GM19035 (cell line): ENCODE results near the gene PSMA8.
A peak's percentile ranks its signal among the peaks of the same experiment; 100 is the strongest.
"Not testable (repeated sequence)": the region's sequence is repeated elsewhere in the genome, so short reads cannot be mapped to it uniquely, and the experiment has no call there.

Experiments
- ATAC-seq: cut with Tn5 transposase; IDR thresholded peaks from one replicate; pipeline ENCODE4 v1.9.1; 2021; ENCODE audit not compliant: unreplicated experiment

Gene PSMA8

DNA sequence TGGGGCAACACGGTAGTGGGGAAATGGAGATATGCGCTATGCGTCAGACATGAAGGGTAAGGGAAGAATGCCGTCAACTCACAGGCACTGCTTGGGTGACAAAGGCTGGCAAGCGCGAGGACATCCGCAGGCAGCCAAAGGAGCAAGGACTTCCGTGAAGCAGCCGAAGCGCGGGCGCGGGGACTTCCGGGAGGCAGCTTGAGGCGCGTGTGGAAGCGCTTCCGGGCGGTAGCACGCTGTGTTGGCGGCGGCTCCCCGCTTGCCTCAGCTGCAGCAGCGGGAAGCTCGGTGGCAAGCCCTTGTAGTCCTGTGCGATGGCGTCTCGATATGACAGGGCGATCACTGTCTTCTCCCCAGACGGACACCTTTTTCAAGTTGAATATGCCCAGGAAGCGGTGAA is at the start of gene PSMA8:
Gene PSMA8 (plus strand): TSS at position 218 of the 400 bp plus-strand sequence. CDS start 97 bp downstream, at position 315.
- ATAC-seq: no peak

DNA sequence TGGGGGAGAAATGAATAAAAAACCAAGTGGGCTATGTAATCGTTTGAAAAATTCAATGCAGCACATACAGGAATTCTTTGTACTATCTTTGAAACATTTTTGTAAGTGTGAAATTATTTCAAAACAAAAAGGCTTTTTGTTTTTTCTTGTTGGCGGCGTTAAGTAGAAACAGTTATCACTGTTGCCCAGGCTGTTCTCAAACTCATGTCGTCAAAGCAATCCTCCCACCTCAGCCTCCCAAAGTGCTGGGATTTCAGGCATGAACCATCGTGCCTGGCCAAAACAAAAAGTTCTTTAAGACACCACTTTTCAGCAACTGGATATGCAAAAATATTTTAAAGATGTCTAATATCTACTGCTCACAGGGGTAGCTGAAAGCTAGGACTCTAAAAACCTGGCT is 48.6 kb upstream of the PSMA8 start:
- ATAC-seq: no peak

DNA sequence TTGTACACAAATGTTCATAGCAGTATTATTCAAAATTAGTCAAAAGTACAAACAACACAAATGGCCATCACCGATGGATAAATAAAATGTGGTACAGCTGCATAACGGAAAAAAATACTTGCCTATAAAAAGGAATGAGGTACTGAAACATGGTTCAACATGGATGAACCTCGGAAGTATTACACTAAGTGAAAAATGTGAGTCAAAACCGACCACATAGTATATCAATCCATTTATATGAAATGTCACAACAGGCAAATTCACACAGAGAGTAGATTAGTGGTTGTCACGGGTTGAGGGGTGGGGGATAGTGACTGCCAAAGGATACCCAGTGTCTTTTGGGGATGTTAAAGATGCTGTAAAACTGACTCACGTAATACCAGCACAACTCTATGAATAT is 46.7 kb upstream of the PSMA8 start:
- no peak for ATAC-seq

DNA sequence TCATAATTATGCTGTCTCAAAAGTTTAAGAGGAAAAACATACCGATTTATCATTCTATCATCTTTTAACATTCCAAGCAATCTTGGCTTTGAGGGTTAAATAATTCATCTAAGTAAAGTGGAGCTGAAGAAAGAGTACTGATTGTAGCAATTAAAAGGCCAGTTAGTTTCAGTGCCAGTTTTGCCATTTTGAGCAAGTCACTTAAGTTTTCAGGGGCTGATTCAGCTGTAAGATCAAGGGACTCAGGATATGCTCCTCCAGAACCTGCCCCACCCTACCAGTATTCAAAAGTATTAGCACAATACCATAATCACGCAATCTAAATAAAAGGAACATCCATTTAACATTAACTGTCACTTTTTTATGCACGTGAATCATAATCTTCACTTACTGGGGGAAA is 45.2 kb upstream of the PSMA8 start:
- no peak for ATAC-seq

DNA sequence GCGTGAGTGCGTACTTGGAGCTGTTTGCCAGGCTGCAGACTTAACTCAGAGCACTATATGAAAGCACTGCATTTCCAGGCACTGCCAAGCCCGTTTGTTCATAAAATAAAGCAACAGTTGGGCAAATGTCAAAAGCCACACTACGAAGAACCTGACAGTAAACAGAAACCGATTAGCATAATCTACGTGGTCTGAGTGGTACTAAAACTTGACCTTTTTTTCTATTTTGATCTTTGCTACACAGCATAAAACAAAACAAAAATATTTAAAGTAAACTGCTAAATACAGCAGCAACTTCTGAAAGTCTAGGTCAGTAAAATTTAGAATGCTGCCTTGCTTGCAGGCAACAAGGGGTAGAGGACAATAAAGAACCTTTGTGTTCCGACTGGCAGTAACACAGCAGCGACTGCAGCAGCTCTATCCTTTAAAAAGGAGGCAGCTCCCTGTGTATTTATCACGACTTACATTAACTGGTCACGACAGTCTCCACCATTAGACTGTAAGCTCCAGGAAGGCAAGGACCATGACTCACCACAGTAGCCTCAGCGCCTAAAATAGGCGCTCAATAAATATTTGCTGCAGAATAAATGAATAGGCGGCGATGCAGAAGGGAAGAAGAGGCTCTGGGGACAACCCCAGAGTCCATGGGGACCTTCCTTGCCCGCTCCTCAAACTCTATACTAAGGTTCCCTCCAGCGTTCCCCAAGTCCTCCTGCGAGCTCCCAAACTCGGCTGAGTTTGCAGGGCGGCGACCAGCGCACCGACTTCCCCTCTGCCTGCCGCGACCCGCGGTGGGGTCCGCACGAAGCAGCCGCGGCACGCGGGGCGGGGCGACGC is 44.2 kb upstream of the PSMA8 start:
- ATAC-seq: peak; percentile 11

DNA sequence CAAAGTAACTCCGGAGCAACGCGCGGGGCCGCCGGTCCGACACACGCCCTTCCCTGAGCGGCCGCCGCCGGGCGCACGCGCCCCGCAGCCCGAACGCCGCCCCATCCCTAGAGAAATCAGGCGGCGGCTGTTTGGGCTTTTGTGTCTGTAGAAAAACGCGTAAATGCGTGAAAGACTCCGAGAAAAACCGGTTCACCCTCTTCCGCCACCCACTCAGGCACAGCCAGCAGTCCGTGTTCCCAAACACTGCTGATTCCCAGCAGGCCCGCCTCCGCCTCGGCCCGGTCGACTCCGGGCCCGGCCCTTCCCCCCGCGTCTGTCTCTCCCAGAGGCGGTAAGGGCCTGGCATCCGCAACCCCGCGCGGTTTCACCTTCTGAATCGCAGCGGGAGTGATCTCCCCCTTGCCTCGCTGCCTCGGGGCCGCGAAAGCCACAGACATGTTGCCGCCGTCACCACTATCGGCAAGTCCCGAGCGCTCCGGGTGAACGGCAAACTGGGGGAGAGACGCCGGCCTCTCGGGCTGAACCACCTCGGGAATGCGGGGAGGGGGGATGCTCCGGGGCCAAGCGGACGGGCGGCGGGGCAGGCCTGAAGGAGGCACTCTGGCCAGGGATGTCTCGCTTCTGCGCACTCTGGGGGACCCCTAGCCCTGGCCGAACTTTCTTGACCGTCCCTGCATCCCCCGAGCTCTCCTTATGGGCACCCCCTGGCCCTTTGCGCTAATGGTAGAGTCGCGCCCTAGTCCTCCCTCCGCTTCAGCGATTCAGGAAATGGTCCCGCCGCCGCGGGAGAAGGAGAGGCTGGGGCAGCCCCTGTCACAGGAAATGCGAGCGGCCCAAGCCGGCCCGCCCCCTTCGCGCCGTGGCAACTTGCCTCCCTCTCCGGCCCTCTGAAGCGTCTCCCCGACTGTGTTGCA is 43.3 kb upstream of the PSMA8 start, which contains the start of gene SS18:
Gene SS18 (minus strand): TSS at position 484 of the 917 bp plus-strand sequence. CDS start 44 bp downstream, at position 440.
- peak; percentile 78 for ATAC-seq

DNA sequence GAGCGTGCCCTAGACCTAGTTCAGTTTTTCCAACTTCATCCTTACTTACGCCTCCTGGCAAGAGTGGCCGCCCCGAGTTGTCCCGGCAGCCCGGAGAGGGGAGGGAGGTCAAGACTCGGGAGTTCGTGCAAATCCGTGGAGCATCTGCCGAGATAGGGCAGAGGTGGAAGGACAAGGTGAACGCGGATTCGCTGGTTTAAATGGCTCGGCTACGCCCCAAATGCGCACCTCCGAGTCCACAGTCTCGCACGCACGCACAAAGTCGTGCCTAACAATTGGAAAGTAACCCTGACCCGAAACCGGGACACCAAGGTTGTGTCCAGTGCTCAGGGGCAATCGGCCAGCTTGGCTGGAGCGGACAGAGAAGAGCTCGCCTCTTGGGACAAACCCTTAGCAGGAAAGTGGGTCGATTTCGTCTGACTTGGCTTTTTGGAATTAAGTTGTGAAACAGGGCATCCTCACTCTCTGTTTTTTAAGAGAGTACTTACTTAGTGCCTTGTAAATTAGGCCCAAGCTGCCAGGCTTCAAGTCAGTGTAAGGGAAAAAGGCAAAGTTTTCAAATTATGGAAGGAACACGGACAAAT is 42.5 kb upstream of the PSMA8 start:
- ATAC-seq: peak; percentile 47

DNA sequence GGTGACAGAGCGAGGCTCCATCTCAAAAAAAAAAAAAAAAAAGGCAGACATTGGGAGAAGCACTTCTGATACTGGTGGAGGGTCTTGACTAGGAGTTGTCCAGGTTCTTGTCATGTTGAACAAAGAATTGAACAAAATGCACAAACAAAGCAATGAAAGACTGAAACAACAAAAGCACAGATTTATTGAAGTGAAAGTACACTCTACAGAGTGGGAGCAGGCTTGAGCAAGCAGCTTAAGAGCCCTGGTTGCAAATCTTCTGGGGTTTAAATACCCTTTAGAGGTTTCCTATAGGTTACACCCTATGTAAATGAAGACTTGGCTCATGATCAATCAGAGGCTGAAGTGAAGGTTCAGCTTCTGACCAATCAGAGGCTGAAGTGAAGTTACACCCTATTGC is 36.8 kb upstream of the PSMA8 start:
- no peak for ATAC-seq

DNA sequence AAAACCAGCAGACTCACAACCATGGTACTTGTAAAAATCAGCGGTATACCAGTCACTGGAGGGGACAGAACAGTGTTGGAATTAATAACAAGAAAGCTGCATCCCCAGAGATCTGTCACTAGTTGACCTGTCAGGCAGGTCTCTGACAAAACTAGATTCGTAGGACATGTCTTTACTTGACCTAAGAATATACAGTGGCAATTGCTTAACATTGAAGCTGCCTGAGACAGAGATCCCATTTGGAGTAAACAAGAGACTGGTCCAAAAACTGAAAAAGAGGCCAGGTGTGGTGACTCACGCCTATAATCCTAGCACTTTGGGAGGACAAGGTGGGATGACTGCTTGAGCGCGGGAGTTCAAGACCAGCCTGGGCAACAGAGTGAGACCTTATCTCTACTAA is 36.1 kb upstream of the PSMA8 start:
- ATAC-seq: no peak

DNA sequence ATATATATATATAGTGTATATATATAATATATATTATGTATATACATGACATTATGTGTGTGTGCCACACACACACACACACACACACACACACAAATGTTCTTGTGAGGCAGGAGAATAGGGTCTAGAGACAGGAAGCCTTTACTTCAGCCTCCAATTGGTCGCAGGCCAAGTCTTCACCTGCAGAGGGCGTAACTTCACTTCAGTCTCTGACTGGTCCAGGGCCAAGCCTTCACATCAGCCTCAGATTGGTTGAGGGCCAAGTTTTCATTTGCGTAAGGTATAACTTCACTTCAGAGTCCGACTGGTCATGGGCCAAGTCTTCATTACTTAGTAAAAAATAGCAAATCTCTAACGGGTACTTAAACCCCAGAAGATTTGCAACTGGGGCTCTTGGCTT is 30.1 kb upstream of the PSMA8 start:
- ATAC-seq: no peak

DNA sequence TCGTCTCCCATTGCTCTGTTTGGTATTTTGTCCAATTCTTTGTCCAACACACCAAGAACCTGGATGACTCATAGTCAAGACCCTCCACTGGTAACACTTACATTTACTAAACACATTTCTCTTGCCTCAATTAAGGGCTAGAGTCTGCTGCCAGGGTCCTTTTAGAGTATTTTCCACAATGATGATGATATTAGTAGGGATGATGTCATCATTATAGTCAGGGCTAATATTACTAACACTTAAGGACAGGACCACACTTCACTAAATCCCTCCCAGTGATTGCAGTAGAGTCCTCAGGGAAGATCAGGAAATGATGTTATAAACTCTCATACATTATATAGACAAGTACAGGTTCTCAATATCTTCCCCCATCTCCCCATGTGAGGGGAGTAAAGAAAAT is 29.6 kb upstream of the PSMA8 start:
- no peak for ATAC-seq

DNA sequence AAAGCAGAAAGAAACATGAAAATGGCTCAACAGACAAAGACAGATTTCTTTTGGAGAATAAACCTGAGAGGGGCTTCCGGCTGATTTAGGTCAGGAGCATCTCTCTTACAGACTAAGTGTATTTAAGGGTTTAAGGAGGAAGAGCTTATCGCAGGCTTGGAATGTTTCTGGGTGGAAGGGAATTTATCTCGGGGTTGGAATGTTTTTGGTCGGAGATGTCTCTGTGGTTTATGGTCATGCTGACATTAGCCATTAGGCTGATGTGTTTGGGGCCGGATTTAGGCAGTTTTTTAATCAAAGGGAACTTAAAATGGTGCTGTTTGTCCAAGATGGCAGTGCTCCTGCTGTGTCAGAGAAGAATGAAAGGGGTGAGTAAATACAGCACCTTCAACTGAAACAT is 14.4 kb upstream of the PSMA8 start:
- ATAC-seq: no peak

DNA sequence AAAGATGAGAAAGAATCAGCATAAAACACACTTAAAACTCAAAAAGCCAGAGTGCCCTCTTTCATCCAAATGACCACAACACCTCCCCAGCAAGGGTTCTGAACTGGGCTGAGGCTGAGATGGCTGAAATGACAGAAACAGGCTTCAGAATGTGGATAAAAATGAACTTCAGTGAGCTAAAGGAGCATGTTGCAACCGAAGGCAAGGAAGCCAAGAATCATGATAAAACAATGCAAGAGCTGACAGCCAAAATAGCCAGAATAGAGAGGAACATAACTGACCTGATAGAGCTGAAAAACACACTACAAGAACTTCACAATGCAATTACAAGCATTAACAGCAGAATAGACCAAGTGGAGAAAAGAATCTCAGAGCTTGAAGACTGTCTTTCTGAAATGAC is 12.2 kb upstream of the PSMA8 start:
- no peak for ATAC-seq

DNA sequence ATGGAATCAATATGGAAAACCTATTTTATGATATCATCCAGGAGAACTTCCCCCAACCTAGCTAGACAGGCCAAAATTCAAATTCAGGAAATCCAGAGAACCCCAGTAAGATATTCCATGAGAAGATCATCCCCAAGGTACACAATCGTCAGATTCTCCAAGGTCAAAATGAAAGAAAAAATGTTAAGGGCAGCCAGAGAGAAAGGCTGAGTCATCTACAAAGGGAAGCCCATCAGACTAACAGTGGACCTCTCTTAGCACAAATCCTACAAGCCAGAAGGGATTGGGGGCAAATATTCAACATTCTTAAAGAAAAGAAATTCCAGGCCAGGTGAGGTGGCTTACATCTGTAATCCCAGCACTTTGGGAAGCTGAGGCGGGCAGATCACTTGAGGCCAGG is 11.7 kb upstream of the PSMA8 start:
- ATAC-seq: not testable (repeated sequence)

DNA sequence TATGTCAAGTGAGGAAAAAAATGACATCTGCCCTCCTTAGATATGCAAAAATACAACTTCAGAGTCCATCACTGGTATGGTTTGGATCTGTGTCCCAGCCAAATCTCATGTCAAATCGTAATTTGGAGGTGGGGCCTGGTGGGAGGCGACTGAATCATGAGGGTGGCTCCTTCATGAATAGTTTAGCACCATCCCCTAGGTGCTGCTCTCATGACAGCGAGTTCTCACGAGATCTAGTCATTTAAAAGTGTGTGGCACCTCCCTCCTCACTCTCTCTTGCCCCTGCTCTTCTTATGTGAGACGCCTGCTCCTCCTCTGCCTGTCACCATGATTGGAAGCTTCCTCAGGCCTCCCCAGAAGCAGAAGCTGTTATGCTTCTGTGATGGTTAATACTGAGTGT is 5.9 kb upstream of the PSMA8 start:
- ATAC-seq: no peak

DNA sequence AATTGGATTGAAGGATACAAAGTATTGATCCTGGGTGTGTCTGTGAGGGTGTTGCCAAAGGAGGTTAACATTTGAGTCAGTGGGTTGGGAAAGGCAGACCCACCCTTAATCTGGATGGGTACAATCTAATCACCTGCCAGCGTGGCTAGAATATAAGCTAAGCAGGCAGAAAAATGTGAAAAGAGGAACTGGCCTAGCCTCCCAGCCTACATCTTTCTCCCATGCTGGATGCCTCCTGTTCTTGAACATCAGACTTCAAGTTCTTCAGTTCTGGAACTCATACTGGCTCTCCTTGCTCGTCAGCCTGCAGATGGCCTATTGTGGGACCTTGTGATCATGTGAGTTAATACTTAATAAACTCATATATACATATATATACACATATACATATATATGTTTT is 5.5 kb upstream of the PSMA8 start:
- not testable (repeated sequence) for ATAC-seq

DNA sequence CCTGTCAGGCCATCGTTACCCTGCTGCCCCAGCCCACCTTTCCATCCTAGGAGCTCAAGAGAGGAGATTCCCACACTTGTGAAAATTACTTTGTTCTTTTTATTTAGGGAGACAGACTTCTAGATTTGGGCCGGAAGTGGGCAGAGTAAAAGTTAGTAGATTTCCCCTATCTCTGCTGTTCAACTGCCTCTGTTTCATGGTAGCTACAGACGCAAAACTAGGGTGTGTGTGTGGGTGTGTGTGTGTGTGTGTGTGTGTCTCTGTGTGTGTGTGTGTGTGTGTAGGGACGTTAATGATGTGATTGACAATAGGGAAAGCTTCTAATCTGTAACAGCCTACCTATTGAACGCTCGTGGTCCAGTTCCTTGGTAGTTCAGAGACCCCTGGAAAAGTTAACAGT is 438 bp downstream of the PSMA8 start:
- ATAC-seq: no peak

DNA sequence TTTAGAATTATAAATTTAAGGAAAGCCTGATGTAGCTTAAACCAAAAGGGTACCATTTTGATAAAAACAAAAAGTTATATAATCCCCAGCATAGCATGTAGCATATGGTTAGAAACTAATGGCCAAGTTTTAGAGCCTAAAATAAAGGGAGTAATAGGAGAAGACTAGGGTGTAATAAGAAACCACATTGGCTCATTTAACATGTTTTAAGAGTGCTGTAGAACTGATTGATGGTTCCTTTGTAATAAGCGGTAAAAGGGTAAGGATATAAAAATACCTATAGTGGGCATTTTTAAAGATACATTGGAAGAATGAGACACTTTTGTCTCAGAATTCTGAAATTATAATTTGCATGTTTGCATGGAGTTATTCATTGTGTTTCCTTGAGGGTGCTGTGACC is 1.9 kb downstream of the PSMA8 start:
- no peak for ATAC-seq

DNA sequence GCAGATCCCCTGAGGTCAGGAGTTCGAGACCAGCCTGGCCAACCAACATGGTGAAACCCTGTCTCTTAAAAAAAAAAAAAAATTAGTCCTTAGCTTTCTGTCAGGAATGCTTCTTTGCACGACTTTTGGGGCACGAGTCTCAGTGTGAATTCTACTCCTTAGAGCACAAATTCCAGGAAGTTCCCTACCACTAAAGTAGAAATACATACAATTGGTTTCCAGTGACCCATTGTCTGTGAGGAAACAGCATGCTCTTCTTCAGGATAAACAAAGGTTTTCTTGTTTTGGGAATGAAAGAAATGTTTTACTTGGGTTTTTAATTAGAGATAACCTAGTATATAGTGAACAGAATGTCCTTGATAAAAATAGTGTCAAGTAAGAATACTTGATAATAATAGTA is 23.7 kb downstream of the PSMA8 start:
- ATAC-seq: no peak

DNA sequence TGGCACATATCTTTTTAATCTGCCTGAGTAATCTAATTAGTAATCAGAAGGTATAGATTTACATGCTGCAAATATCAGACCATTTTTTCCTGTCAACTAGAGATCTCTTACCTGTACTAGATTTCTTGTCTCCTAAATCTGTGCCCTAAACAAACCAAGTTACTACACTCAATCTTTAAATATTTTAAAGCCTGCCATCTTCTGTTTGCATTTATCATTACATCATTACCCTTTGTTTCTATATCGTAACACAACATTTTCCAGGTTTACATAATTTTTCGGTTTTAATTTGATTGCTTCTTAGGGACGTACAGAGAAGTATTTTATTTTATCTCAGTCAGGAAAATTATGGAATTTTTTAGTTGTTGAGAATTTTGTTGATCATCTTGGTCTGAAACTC is 25.7 kb downstream of the PSMA8 start:
- no peak for ATAC-seq

DNA sequence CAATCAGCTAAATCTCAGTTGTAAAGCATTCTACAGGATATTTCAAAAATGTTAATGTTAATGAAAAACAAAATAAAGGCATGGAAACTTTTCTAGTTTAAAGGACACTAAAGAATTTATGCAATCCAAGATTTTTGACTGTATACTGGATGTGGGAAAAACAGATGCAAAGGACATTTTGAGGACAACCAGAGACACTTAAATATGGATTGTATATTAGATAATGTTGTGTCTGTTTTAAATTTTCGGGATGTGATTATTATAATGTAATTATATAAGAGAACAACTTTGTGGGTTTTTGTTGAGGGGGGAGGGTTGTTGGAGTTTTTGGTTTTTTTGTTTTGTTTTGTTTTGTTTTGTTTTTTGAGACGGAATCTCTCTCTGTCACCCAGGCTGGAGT is 30.9 kb downstream of the PSMA8 start:
- no peak for ATAC-seq

DNA sequence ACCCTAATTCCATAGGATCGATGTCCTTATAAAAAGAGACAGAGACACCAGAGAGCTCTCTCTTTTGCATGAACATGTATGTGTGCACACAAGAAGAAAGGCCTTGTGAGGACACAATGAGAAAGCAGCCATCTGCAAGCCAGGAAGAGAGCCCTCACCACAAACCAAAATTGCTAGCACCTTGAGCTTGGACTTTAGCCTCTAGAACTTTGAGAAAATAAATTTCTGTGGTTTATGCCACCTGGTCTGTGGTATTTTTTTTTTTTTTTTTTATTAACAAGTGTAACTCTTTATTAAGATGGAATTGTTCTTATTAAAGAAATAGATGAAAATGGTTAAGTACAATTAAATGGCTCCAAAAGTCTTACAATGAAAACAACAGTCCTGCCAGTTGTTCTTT is 33.9 kb downstream of the PSMA8 start:
- ATAC-seq: peak; percentile 81
